GM19238 (cell line): ENCODE results near the gene HOGA1.
"Not testable (repeated sequence)": the region's sequence is repeated elsewhere in the genome, so short reads cannot be mapped to it uniquely, and the experiment has no call there.

ENCODE experiments used
- DNase-seq: peaks from one replicate; pipeline ENCODE4 v3.0.0; 2011; ENCODE audit warnings: low spot score; ENCODE audit not compliant: insufficient read length

The HOGA1 gene

DNA sequence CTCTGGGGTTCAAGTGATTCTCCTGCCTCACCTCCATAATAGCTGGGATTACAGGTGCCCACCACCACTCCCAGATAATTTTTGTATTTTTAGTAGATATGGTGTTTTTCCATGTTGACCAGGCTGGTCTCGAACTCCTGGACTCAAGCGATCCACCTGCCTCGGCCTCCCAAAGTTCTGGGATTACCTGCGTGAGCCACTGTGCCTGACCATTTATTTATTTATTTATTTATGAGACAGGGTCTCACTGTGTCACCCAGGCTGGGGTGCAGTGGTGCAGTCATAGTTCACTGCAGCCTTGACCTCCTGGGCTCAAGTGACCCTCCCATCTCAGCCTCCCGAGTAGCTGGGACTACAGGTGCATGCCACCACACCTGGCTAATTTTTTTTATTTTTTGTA, 29.9 kb upstream of the HOGA1 start:
- DNase-seq = not testable (repeated sequence)

GRCh38 chr10:97555541-97555940, 28.6 kb upstream of the HOGA1 start:
- not testable (repeated sequence) for DNase-seq

GRCh38 chr10:97560731-97561381, 23.3 kb upstream of the HOGA1 start:
- DNase-seq = not testable (repeated sequence)

DNA sequence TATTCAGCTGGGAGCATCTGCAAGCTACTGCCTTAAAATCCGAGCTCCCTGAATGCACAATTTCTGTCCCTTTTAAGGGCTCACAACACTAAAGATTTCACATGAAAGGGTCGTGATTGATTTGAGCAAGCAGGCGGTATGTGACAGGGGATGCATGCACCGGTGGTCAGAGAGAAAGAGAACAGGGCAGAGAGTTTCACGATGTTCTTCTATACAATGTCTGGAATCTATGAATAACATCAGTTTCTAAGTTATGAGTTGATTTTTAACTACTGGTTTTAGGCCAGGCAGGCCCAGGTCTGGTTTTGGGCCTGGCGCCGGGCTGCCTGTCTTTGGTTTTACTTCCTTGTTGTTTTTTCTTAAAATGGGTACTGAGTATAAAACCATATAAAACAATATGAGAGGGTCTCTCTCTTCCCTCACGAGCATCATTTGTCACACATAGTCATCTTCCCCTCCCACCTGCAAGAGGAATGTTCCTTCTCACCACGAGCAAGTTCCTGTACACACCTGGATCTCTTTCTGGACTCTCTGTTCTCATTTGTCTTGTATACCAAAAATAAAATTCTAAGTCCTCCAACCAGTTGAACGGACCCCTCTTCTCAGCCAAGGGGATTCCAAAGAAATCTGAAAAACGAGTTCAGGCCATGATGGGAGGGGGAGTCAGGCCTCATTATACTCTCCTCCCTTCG, 22.7 kb upstream of the HOGA1 start:
- not testable (repeated sequence) for DNase-seq

DNA sequence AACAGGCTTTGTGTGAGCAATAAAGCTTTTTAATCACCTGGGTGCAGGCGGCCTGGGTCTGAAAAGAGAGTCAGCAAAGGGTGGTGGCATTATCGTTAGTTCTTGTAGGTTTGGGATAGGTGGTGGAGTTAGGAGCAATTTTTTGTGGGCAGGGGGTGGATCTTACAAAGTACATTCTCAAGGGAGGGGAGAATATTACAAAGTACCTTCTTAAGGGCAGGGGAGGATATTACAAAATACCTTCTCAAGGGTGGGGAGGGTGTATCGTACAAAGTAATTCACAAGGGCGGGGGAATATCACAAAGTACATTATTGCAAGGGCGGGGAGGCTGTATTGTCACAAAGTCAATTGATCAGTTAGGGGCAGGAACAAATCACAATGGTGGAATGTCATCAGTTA, 21.9 kb upstream of the HOGA1 start:
- not testable (repeated sequence) for DNase-seq

DNA sequence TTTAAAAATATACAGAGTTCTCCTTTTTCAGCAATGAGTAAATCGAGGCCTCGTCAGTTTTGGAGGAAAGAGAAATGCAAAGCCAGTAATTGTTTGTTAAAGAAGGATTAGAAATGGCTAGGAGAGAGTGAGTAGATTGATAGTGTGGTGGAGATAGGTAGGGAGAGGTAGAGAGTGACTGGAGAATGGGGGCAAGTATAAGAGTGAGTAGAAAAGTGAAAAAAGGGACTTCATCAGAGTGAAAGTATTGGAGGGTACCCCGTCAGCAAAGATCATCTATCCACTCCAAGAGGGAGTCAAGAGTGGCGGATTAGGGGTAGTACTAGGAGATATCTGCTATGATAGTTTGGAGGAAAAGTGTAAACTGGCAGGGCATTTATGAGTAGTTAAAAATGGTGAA, 20.9 kb upstream of the HOGA1 start:
- DNase-seq = no peak

GRCh38 chr10:97564776-97565175, 19.4 kb upstream of the HOGA1 start:
- no peak for DNase-seq

GRCh38 chr10:97566336-97566996, 17.7 kb upstream of the HOGA1 start:
- no peak for DNase-seq

- DNase-seq = no peak
These were observed 16.3 kb upstream of the HOGA1 start for GRCh38 chr10:97567891-97568290.

GRCh38 chr10:97570146-97570788, 13.9 kb upstream of the HOGA1 start:
- DNase-seq = no peak

DNA sequence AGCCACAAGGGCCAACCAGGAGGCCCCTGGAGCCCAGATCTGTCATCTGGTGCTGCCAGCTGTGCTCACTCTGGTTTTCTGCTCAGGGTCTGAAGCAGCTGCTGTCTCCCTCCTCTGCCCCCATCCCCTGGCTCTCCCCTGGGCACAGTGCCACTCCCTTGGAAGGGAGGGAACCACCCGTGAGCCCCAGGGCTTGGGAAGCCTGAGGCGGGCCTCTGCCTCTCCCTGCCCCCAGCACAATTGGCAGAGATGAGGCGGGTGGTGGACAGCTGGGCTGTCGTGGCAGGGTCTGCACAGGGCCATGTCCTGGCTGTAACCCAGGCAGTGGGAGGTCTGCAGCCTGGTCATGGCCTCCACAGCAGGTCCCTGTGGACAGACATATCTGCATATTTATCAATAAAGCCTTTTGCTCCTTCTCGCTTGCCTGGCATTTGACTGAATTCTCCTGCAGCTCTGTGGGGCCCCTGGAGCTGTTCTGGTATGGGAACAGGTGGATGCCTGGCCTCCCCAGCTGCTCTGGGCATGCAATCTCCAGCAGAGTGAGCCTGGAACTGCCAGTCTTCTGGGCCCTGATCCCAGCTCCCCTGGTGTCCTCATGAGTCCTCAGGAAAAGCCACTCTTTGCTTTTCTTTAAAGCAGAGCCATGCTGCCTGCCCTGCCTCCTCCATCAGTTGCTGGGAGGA, 13.3 kb upstream of the HOGA1 start:
- DNase-seq = no peak

- no peak for DNase-seq
These were observed 12.6 kb upstream of the HOGA1 start for GRCh38 chr10:97571622-97572021.

DNA sequence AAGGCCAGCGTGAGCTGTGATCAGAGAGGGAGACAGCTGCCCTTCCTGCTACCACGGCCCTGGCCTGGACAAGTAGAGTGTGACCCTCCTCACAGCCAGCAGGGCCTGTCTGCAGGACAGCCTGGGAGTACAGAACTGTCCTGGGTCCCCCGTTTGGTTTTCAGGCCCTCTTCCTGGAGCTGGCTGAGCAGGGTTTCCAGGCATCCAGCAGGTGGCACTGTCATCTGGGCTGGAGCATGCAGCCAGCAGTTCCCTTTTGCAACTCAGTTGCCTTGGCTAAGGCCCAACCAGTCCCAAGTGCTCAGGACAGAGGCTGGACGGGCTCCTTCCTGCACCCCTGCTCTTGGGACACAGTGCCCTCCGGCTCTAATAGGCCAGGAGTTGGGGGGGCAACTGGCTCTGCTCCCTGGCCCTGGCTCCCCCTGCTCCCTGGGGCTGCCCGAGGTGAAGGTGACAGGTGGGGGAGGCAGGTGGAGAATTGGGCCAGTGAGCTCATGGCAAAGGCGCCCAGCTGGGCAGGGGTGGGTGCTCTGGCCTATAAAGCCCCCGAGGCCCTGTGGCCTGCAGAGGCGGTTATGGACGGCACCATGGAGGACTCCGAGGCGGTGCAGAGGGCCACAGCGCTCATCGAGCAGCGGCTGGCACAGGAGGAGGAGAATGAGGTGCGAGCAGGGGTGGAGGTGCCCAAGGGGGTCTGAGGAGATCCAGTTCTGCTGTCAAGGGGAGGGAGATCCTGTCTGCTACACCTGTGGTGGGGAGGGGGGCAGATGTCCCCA, 11.8 kb upstream of the HOGA1 start, which contains the start of gene ANKRD2:
TSS of gene ANKRD2 (plus strand) at position 566 of the 776 bp plus-strand sequence. CDS start at position 576, 10 bp downstream.
- DNase-seq = peak; percentile 60

DNA sequence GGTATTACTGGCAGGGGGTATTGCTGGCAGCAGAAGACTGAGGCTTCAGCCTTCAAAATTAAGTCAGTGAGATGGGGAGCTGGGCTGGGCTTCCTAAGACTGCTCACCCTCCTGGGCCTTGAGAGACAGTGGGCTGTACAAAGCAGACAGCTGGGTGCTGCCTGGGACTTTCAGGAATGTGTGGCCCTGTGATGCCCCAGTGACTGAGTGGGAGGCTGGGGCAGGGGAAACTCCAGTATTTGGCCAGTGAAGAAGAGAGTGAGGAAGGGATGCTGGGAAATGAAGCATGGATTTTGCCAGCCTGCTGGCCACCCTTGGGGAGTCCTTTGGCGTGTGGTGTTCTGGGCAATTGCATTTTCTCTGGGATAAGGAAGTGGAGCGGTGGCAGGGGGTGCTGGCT, 11.2 kb upstream of the HOGA1 start:
- no peak for DNase-seq

- no peak for DNase-seq
These were observed 10.5 kb upstream of the HOGA1 start for GRCh38 chr10:97573672-97574071.

DNA sequence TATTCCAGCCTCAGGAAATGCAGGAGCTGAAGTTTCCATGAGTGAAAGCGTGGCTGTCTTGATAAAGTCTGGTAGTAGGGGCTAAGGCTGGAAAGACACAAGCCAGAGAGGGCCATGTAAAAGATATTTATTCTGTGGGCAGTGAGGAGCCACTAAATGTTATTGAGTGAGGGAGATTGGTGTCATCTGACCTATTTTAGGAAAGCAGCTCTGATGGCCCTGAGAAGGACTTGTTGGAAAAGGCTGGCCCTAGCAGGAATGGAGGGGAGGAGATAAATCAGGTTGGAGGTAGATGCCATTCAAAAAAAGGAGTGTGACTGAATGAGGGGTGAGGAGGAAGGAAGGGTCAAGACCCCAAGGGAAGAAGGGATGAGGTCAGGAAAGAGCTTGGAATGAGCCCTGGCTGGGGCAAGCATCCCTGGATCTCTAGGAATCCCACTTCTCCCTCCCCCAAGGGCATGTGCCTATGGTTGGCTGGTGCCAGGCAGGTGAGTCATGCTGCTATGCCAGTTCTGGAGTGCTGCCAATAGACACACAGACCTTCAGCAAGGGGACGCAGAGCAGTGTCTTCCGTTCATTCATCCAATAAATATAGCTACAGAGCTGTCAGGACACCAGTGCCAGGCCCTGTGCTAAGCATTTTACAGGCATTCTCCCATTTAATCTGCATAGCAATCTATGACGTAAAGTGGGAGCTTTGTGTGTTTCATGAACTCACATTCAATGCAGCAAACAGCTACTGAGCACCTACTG, 9.6 kb upstream of the HOGA1 start:
- DNase-seq = no peak

DNA sequence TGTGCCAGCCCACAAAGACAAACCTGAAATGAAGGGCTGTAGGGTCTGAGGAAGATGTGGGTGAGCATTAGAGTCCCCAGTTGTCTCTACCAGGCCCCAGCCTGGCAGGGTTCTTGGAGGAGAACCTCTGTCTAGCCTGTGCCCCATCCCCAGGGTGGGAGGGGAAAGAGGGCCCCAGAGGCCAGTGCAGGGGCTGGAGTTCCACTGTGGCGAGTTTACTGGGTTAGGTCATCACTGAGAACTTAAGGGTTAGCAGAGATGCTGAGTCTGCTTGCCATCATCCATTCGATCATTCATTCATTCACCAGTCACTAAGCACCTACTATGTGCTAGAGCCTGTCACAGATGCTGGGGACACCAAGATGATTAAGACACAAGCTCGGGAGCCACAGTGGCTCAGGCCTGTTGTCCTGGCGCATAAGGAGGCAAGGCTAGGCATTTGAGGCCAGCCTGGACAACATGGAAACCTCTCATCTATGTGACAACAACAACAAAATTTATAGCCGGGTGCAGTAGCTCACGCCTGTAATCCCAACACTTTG, 9.0 kb upstream of the HOGA1 start:
- no peak for DNase-seq

- not testable (repeated sequence) for DNase-seq
These were observed 7.7 kb upstream of the HOGA1 start for GRCh38 chr10:97576487-97576886.

DNA sequence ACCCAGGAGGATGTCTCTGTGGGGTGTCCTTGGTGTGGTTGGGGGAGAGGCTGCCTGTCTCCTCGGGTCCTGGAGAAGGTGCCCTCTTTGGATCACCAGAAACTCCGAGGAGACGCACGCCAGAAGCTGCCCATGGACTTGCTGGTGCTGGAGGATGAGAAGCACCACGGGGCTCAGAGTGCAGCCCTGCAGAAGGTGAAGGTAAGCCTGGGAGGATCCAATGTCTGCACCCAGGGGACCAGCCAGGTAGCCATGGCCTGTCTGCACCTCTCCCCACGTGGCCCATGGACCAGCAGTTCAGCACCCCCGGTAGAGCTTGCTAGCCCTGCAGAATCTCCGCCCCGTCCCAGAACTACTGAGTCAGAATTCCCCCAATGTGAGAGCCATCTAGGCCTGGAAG, 6.5 kb upstream of the HOGA1 start:
- no peak for DNase-seq
